Cerebellar nuclear complex (tissue), 1 donor: Measurements from ENCODE around the gene LRFN5.

Experiments used
- DNase-seq, 2 experiments: peaks; one replicate each; lab custom pipeline; 2025; lab: John Stamatoyannopoulos, UW

Gene LRFN5

DNA sequence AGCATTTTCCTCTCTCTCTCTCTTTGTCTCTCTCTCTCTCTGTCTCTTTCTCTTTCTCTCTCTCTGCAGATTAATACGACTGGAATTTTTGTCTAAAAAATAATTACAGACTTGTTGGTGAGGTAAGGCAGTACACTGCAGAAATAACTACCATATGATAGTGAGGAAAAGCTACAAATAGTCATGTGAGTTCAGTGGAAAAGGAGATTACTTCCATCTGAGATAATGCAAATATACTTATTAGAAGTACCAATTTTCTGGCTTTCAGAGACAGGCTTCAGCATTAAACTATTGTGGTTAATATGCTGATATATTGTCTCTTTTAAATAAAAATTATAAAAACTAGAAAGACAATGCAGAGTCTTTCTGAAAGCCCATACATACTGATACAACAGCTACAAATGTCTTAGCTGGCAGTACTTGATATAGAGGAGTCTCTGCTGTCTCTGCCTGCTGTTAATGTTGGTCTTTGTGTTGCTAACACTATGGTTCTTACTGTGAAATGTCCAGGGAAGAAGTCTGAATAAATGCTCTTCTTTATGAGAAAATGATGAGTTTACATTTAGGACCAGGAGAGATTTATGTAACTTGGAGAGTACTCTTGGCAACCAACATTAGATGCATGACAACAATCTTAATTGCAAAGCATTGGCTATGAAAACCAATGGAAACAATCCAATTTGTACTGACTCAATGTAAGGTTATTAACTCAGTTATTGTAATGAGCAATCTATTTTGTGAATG is 167.0 kb downstream of the LRFN5 start:
- DNase-seq, result no peak

DNA sequence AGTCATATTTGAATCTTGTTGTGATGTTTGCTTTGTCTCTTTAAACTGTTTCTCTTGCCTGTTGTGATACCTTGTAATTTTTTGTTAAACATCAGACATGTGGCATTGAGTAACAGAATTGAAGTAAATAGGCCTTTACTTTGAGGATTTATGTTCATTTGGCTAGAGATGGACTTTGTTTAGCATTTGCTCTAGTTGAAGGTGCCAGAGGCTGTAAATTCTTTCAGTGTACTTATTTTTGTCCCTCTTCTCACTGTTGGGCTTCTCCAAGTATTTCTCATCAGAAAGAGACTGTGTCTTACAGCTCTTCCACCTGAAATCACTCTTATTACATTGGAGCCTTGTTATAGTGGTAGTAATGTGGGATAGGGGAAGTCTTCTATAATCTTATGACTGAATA is 175.8 kb downstream of the LRFN5 start:
- DNase-seq, result no peak

DNA sequence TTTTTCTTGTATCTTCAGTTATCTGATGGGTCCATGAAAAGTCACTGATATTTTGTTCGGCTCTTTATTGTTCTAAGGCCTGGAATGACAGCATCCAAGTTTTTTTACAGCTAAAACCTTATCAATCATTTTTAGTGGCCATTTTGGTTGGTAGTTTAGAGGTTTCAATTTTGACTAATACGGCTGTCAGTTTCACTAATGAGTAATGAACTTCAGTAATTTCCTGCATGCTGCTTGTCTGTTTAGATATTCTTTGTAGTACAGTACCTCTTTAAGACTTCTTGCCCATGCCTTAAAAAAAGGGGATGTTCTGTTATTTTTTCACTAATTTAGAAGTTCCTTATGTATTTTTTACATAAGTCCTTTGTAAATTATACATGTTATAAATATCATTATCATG is 176.7 kb downstream of the LRFN5 start:
- no peak for DNase-seq

DNA sequence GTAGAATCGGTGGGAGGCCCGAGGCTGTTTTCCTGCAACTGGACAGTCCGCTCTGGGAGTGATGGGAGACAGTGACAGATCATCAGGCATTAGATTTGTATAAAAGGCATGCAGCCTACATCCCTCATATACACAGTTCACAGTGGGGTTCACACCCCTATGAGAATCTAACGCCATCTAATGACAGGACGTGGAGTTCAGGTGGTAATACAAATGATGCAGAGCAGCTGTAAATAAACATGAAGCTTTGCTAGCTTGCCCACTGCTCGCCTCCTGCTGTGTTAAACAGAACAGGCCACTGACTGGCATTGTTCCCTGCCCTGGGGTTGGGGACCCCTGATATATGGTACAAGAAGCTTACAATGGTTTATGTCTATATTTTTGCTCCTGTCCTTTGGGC is 179.0 kb downstream of the LRFN5 start:
- DNase-seq, result no peak

DNA sequence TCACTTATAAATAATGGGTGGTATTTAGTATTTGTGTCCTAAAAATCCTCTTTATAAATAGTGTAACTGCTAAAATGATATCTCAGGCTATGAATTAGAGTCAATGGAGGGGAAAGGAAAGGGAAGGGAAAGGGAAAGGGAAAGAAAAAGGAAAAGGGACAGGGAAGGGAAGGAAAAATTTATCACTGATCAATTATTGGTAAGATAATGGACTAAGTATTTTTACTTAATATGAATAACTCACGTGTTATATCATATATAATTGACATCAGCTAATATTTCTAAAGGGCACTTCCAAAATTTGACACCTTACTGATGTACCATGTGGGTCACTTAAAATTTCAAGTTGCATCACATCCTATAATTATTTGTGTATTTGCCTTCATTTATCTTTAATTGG is 193.1 kb downstream of the LRFN5 start:
- no peak for DNase-seq

DNA sequence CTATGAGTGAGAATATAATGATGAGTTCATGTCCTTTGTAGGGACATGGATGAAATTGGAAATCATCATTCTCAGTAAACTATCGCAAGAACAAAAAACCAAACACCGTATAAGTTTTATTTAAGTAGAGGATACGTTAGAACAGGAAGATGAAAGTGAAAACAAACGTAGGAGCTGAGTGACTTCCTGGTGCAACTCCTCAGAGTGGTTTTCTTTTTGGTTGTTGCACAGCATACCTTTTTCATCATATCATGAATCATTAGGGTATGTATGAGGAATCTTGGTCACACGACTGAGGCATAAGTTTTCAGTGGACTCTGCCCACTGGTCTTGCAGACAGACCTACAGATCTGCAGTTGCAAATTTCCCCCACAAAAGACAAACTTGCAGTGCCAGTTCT is 199.0 kb downstream of the LRFN5 start:
- DNase-seq, result no peak

DNA sequence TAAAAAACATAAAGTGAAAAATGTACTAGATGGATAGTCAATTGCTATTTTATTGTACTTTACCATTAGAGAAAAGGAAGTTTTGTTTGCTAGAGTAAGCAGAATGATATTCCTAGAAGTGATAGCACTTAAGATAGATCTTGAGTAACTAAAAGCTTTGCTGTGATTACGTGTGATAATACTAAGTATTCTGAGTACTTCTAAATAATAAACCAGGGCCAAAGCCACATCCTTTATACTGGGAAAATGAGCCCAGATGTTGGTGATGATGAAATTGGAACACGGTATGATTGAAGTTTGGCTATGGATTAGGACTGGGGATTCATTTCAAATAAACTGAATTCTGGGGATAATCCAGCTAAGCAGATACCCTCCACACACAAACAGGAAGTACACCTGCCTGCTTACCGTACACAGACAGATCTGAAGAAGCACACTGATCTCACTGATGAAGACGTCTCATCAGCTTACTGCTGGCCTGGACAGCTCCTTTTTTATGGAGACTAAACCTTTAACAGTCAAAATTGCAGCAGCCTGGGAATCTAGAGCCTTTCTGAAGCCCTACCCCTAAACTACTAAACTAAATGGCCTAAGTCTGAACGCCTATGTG is 199.8 kb downstream of the LRFN5 start:
- no peak for DNase-seq

DNA sequence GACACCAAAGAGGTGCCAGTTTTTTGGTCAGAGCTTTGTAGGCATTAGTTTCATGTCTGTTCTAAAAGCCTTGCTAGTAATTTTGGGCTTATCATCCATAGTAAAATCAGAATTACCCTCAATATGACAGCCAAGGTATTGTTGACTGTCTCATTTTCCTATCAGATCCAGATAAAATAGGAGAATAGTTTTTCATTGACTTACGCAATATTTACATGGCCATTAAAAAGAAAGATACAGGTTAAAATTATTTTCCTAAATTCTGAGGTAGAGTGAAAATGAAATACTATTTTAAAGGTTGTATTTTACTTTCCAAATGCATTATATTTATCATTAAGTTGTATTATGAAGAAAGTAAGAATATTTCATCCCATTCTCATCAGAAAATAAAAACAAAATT is 203.7 kb downstream of the LRFN5 start:
- DNase-seq, result no peak

DNA sequence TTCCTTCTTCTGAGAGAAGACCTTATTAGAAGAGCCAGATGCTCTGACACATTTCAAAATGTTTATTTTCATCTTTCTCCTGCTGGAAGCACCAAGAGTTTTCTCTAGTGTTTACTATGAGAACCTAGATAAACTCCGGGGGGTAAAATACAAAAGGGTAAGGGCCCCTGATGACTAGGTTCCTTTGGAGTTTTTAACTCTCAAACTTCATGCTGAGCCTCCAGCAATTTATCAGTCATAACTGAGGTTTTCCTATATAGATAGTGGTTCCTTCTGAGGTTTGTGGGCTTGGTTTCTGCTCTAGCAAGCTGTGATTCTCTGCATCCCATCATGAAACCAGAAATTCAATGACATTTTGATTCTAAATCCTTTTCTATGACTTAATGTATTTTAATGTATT is 210.9 kb downstream of the LRFN5 start:
- no peak for DNase-seq

DNA sequence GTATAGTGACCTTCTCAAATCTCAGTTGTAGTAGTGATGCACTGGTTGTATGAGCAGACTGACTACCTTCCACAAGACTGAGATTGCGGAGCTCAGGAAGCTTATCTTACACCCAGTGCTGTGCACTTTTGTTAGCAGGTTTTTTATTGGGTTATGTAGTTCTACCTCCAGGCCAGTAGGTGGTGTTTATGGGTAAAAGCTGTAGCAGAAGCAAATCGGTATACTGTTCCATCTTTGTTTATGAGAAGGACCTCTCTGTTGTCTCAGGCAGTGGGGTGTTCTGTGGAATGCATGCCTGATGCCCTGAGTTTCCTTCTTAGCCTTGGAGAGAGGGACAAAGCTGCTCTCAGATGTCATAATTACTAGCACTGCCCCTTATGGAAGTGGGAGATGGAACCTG is 217.8 kb downstream of the LRFN5 start:
- DNase-seq, result no peak

DNA sequence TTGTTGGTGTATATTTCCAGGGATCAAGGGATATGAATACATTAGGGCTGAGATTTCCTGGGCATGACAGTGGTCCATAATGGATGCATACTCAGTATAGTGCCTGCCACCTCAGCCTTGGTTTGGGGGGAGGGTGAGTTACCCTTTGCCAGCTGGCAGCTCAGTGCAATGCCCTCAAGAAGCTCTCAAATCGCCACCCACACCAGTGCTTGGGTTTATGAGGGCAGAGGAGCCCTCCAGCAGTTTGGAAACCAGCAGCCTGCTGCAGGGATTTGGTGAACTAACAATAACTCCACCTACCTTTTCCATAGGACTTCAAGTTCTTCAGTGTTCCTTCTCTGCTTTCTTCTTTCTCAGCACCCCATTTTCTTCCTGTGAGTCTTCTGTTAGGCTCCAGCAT is 218.9 kb downstream of the LRFN5 start:
- DNase-seq, result no peak

DNA sequence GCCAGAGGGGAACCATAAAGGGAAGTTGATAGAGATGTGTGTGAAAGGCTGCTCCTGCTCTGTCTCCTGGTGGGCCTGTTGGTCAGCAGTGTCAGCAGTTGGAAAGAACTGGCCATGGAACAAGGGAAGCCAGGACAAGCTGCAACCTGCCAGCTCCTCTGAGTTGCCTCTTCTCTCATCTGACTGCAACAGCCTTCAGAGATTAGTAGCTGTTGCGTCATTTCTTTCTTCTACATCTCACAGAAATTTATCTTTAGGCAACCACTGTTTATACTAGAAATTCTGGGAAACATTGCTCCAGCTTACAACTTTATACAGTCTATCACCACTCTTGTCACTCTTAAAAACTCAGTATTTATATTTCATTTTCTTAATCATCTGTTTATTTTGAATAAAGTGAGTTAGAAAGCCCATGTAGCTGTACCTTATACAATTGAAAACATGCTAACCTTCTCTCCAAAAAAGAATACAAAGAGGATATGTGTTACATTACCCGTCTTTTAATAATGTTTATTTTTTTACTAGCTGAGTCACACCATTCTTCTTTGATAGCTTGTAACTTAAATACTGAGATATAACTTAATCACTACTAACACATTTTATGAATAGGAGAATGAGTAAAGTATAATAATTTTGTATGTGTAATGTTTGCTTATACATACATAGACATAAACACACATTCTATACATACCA is 224.2 kb downstream of the LRFN5 start:
- DNase-seq, result no peak

DNA sequence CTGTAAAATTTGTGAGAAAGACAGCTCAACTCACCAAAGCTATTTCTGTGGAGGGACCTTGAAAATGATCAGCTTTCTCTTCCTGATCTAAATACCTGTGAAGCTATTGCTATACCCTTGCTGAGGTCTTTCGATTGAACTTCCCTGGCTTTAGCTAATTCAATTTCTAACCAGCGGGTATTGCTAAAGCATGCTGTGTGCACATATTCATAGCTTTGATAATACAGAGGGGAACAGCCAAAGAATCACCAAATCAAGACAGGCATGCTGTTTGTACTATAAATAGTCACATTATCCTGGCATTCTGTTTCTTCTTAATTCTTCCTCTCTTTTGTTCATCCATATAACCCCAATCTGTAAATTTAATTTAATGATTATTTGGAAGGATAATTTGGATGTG is 233.0 kb downstream of the LRFN5 start:
- DNase-seq, result no peak

DNA sequence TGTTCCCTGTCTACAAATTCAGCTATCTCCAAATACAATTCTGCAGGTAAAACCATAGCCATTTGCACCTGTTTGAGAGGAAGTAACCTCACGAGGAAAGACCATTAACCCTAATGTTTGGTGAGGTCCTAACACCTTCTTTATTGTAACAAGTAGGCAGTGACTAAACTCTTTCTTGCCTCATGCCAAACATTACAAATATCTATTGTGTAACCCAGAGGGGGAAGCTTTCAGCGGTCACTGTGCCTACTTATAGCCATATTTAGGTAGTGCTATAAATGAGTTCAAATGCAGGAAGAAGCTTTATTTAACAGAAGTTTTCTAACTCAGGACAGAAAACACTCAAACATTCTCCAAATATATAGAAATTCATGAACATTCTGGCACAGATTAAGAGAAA is 252.7 kb downstream of the LRFN5 start:
- DNase-seq, result no peak

DNA sequence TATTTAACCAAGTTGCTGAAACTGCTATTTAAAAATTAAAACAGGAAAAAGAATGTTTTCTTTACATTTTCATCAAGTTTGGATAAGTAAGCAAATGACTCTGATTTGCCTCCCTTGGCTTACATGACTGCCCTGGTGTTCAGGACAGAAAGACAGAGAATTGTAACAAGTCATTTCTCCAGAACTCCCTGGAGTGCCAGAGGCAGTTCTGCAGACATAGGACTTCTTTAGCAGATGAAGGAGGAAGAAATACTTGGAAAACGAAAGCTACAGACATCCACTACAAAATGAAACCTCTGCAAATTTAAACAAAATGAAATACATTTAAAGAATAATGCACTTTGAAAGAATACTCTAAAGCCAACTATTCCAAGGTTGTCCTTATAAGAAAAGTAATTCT is 253.9 kb downstream of the LRFN5 start:
- no peak for DNase-seq

DNA sequence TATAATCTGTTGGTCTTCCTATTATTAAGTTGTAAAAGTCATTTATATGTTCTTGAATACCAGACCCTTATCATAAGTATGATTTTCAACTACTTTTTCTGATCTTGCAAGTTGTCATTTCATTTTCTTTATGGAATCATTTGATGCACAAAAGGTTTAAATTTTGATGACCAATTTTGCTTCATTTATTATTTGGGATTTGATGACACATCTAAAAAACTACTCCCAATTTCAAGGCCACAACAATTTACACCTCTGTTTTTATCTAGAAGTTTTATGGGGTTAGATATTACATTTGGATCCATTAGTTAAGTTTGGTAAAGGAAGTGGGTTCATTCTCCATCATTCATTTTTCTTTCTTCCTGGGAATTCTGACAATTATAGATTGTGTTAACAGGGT is 259.2 kb downstream of the LRFN5 start:
- no peak for DNase-seq

DNA sequence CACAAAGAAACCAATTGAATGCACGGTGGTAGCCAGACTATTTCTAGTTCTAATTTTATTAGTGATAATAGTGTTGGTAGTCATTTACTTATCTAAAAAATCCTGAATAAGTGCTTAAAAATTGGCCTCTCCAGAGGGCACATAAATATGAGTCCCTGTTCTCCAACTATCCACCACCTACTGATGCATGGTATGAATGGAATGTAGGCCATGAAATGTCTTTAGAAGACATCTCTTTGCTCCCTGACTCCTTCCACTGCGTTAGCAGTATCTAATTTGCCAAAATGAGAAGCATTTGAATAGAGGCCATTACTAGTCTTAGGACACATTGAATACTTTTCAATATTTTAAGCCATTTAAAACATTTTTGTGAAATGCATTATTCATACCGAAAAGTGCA is 261.7 kb downstream of the LRFN5 start:
- DNase-seq, result no peak

DNA sequence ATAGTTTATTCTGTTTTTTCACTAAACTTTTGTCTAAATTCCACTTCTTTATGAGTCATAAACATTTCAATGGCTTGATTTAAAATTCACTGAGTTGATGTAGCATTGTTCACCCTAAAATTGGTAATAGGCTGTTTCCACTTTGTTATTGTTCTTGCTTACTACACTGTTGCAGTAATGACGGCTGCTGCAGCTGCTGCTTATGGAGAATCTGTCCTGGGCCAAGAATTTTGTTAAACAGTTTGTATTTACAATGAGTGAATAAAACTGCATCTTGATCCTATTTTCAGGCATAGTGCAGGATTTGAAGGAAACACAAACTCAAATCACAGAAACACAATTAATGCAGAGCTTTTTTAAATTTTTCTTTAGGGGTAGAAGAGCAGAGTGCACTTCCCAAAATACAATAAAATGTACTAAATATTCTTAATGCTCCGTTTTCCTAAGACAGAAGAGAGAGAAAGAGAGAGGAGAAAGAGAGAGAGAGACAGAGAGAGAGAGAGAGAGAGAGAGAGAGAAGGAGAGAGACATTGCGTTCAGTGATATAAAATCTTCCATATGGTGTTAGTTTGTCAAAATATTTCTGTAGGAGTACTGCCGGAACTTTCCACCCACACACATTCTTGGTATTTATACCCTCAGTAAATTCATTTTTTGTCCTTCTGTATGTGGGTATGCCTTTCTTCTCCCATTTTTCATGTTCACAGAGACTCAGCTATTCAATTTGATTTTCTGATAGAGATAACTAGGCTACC is 266.4 kb downstream of the LRFN5 start:
- no peak for DNase-seq

DNA sequence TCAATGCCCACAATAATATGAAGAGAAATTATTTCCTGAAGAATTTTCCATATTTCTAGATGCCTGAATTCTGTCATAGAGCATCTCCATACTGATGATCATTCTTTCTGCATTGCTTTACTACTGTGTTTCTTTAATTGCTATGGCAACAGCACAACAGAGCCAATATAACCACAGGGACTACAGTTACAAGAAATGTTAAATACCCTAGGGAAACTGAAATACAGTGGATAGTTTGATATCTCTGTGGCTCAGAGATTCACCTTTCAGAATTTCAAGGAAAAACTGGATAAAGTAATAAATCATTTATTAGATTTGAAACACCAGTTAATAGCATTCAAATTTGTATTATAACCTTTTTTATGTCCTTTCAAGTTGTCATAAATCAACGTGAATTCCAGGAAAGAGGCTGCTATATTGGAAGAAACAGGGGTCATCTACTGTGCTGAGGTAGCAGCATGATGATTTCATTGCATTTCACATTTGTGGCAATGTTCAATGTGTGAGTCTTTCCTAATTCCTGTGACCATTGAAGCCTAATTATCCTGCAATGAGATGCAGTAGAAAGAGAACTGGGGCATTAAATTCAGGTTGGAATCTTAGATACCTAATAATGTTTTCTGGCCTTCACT is 267.1 kb downstream of the LRFN5 start:
- no peak for DNase-seq

DNA sequence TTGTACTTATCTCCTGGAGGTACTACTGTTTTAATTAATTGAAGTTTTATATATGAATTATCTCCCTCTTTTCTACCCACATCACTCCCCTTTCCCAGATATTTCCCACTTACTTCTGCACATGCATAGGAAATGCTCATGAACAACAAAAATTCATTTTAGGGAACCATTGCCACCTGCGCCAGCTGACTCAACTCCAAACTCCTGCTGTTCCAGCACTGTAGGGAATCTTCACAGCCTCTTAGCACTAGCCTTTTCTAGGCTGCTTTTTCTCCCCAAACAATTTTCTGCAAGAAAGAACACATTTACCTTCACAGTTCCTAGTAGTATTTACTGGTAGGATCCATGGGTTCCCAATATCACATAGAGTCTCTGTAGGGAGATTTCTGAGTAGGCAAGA is 268.4 kb downstream of the LRFN5 start:
- no peak for DNase-seq

DNA sequence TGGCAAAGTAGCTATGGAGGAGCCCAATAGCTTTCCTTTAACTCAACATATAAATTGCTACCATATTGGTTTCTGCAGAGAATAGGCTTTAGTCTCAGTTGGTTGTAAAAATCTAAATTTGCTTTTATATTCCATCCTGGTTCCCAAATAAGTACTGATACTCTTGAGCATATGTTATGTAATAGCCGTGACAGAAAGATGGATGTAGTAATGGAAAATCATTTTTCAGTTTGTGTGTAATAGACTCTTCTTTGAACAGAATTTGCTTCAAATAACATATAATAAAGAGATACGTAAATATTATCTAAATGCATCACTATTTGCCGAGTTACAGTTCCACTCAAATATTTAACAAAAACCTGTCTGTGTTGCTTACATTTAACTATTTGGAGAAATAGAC is 271.6 kb downstream of the LRFN5 start:
- DNase-seq, result no peak

DNA sequence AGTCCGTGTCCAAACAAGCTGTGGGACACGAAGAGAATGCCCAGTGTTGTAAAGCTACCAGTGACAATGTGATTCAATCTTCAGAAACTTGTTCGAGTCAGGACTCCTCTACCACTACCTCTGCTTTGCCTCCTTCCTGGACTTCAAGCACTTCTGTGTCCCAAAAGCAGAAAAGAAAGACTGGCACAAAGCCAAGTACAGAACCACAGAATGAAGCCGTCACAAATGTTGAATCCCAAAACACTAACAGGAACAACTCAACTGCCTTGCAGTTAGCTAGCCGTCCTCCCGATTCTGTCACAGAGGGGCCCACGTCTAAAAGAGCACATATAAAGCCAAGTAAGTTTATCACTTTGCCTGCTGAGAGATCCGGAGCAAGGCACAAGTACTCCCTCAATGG is 284.9 kb downstream of the LRFN5 start:
- no peak for DNase-seq
